HCT116 (cell line): Measurements from ENCODE around the gene ASCL5. TPM values are rescaled to one million over a fixed set of nuclear protein-coding genes. Genes with fewer than 3 reads are reported as not detected.

Experiments used
- CEBPB ChIP-seq: IDR thresholded peaks from 2 replicates; pipeline ENCODE4 v1.6.1; 2012; ENCODE audit warnings: low read depth
- EGR1 ChIP-seq: IDR thresholded peaks from 2 replicates; pipeline ENCODE4 v1.6.1; 2012; ENCODE audit warnings: low read depth
- FOSL1 ChIP-seq: IDR thresholded peaks from 2 replicates; pipeline ENCODE4 v1.6.1; 2012; ENCODE audit warnings: low read depth
- POLR2AphosphoS5 ChIP-seq: IDR thresholded peaks from 2 replicates; pipeline ENCODE4 v1.6.1; 2011; ENCODE audit warnings: mild to moderate bottlenecking, low read depth, low read length, moderate library complexity
- ZFX ChIP-seq: fragments of 450-650 bp; IDR thresholded peaks from 2 replicates; pipeline ENCODE4 v1.6.1; 2017
- ZNF274 ChIP-seq: fragments of 200-500 bp; sonication (Bioruptor generic); IDR thresholded peaks from 2 replicates; pipeline ENCODE4 v1.6.1; 2014; ENCODE audit warnings: mild to moderate bottlenecking, low read depth, low read length, inconsistent platforms
- total RNA-seq: library from RNA; stranded (reverse); gene quantifications from one replicate; pipeline ENCODE4 v1.2.1, GENCODE V29; 2021; ENCODE audit not compliant: unreplicated experiment
- TF ChIP-seq, protein P1 (sequence below): IDR thresholded peaks from 2 replicates; pipeline ENCODE4 v1.6.1; 2012
- TF ChIP-seq, protein P2 (sequence below): IDR thresholded peaks from 2 replicates; pipeline ENCODE4 v1.6.1; 2012; ENCODE audit warnings: low read depth
- TF ChIP-seq, protein P3 (sequence below): IDR thresholded peaks from 2 replicates; pipeline ENCODE4 v1.6.1; 2012

ASCL5 gene
- total RNA-seq, 1 experiment from 2014 or later, result 0.15 TPM

DNA sequence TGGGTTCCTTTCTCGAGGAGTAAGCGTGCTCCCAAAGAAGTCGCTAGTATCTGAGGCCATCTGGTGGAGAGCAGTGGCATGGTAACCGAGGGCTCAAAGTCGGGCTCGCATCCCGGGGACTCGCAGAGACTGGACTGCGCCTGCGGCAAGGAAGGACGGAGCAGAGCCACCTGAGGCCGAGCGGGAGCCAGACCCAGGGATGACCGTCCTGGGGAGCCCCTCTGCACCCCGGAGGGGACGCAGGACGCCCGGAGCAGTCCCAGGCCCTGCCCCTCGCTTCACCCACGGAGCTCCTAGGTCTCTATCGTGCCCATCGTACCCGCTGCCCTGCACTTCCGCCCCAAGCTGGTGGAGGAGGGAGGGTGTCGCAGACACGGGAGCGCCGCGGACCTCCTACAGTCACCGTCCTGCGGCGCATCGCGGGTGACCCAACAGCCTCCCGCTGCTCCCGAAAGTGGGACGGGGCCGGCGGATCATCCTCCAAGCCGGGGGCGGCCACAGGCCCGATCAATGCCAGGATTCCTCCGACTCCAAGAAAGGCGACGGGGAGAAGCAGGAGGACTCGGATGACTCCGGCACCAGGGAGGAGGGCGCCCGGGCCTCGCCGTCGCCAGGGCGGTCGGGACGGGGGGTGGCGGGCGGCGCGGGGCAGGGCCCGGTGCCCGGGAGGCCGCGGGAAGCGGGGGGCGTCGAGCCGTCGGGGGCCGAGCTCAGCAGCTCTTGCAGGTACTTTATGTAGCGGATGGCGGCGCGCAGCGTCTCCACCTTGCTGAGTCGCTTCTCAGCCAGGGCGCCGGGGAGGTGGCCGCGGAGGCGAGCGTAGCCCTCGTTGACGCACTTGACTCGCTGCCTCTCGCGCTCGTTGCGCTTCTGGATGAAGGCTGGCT lies 12.5 kb downstream of the ASCL5 start (continued):
- TF ChIP-seq POLR2AphosphoS5 (peak; percentile 92), CEBPB (no peak), FOSL1 (no peak), ZNF274 (no peak), ZFX (peak; percentile 40), EGR1 (no peak)
- TF ChIP-seq, protein P1, sequence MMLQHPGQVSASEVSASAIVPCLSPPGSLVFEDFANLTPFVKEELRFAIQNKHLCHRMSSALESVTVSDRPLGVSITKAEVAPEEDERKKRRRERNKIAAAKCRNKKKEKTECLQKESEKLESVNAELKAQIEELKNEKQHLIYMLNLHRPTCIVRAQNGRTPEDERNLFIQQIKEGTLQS, result no peak
- TF ChIP-seq, protein P2, sequence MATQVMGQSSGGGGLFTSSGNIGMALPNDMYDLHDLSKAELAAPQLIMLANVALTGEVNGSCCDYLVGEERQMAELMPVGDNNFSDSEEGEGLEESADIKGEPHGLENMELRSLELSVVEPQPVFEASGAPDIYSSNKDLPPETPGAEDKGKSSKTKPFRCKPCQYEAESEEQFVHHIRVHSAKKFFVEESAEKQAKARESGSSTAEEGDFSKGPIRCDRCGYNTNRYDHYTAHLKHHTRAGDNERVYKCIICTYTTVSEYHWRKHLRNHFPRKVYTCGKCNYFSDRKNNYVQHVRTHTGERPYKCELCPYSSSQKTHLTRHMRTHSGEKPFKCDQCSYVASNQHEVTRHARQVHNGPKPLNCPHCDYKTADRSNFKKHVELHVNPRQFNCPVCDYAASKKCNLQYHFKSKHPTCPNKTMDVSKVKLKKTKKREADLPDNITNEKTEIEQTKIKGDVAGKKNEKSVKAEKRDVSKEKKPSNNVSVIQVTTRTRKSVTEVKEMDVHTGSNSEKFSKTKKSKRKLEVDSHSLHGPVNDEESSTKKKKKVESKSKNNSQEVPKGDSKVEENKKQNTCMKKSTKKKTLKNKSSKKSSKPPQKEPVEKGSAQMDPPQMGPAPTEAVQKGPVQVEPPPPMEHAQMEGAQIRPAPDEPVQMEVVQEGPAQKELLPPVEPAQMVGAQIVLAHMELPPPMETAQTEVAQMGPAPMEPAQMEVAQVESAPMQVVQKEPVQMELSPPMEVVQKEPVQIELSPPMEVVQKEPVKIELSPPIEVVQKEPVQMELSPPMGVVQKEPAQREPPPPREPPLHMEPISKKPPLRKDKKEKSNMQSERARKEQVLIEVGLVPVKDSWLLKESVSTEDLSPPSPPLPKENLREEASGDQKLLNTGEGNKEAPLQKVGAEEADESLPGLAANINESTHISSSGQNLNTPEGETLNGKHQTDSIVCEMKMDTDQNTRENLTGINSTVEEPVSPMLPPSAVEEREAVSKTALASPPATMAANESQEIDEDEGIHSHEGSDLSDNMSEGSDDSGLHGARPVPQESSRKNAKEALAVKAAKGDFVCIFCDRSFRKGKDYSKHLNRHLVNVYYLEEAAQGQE, result no peak
- TF ChIP-seq, protein P3, sequence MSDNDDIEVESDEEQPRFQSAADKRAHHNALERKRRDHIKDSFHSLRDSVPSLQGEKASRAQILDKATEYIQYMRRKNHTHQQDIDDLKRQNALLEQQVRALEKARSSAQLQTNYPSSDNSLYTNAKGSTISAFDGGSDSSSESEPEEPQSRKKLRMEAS, result peak; percentile 85
- TF ChIP-seq, all 23 proteins: peak for 9
